SU-DHL-6 (cell line): ENCODE data around the gene SLC39A7.

Source experiments
- H2AFZ ChIP-seq: fragments of 200-600 bp; sonication (generic); 2 replicates; pipeline ENCODE4 v1.6.1; 2014; ENCODE audit warnings: low read depth, mild to moderate bottlenecking, moderate library complexity, mixed read lengths, antibody characterized with exemption, low read length; ENCODE audit not compliant: severe bottlenecking
- H3F3A ChIP-seq: fragments of 200-600 bp; shearing (Covaris generic); 2 replicates; pipeline ENCODE4 v1.6.0; 2016; ENCODE audit warnings: antibody characterized with exemption, mild to moderate bottlenecking; ENCODE audit not compliant: insufficient read depth
- H3K27ac ChIP-seq: fragments of 200-600 bp; sonication (generic); 2 replicates; pipeline ENCODE4 v1.5.1; 2016; ENCODE audit warnings: low read depth, mild to moderate bottlenecking, low read length, moderate library complexity, mixed read lengths
- H3K27me3 ChIP-seq: fragments of 200-600 bp; sonication (generic), shearing (Covaris generic); 2 replicates; pipeline ENCODE4 v1.6.0; 2014; ENCODE audit warnings: mild to moderate bottlenecking, low read length
- H3K36me3 ChIP-seq: fragments of 200-600 bp; sonication (generic); 2 replicates; pipeline ENCODE4 v1.6.1; 2014; ENCODE audit warnings: mild to moderate bottlenecking, low read length, mixed read lengths
- H3K4me2 ChIP-seq: fragments of 300-600, 200-600 bp; shearing (Covaris generic), sonication (generic); 2 replicates; pipeline ENCODE4 v1.6.0; 2014; ENCODE audit warnings: low read length, low read depth, mild to moderate bottlenecking; ENCODE audit not compliant: poor library complexity, severe bottlenecking
- H3K4me3 ChIP-seq: fragments of 200-600 bp; sonication (generic); 2 replicates; pipeline ENCODE4 v1.5.1; 2014; ENCODE audit warnings: antibody characterized with exemption, low read length, mild to moderate bottlenecking, mixed read lengths; ENCODE audit not compliant: insufficient read depth, poor library complexity, severe bottlenecking
- H3K79me2 ChIP-seq: fragments of 200-600 bp; sonication (generic); 2 replicates; pipeline ENCODE4 v1.6.1; 2014; ENCODE audit warnings: mild to moderate bottlenecking, low read length, moderate library complexity; ENCODE audit not compliant: insufficient read depth
- H3K9ac ChIP-seq: fragments of 200-600 bp; sonication (generic); 2 replicates; pipeline ENCODE4 v1.7.0; 2014; ENCODE audit warnings: mild to moderate bottlenecking, low read length
- H3K9me2 ChIP-seq: fragments of 200-600 bp; sonication (generic); replicated peaks from 2 replicates; pipeline ENCODE4 v1.6.1; 2014; ENCODE audit warnings: low read length; ENCODE audit not compliant: insufficient read depth
- H3K9me3 ChIP-seq: fragments of 200-600 bp; sonication (generic); 2 replicates; pipeline ENCODE4 v1.6.1; 2014; ENCODE audit warnings: low read length, mixed read lengths; ENCODE audit not compliant: insufficient read depth
- H4K20me1 ChIP-seq: fragments of 200-600 bp; sonication (generic); 2 replicates; pipeline ENCODE4 v1.6.1; 2014; ENCODE audit warnings: low read depth, mild to moderate bottlenecking, antibody characterized with exemption, low read length, moderate library complexity, mixed read lengths
- EZH2phosphoT487 ChIP-seq: fragments of 200-600 bp; sonication (generic), shearing (Covaris generic); conservative IDR thresholded peaks from 2 replicates; pipeline ENCODE4 v1.6.1; 2018; ENCODE audit warnings: mild to moderate bottlenecking, antibody characterized with exemption, low read length, moderate library complexity, mixed read lengths
- TF ChIP-seq, protein P1 (sequence below): fragments of 200-600 bp; sonication (generic); IDR thresholded peaks from one replicate; pipeline ENCODE4 v1.5.1; 2017; ENCODE audit warnings: antibody characterized with exemption, mild to moderate bottlenecking, low read length, moderate library complexity; ENCODE audit not compliant: insufficient read depth, poor library complexity, severe bottlenecking

Gene SLC39A7

DNA sequence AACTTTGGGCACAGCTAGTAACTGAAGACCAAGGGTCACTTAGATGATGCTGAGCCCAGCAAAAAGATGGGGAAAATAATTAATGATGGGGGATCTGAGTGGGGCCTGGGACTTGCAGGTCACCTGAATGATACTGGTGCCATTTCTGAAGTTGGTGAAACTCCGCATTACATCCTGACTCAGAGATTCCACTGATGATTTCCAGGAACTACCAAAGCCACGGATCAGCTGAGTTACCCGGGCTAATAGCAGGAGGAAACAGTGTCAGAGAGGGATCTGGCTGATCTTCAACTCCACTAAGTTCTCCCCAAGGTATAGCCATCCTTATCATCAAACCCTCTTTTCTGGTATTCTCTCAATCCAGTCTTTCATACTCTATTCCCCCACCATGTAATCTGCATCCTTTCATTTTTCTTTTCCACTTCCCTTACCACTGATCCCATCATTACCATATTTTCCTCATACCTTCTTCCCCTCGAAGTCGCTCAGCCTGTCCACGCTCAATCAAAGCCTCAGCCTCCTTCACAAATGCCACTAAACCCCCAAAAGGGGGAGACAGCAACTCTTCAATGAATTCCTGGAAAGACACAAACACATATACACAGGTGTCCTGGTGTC, 50.8 kb downstream of the SLC39A7 start:
- H2AFZ ChIP-seq: no peak overlapping the region
- H3K27ac ChIP-seq: no peak overlapping the region
- H3F3A ChIP-seq: peaks cover 17% of the 10 kb centered on the region
- H3K9me3 ChIP-seq: no peaks in the 10 kb centered on the region
- H3K4me3 ChIP-seq: no peak overlapping the region
- H3K9me2 ChIP-seq: no peaks in the 10 kb centered on the region
- no peaks in the 10 kb centered on the region for H3K36me3 ChIP-seq
- H3K4me2 ChIP-seq: no peak overlapping the region
- H3K9ac ChIP-seq: no peak overlapping the region
- no peaks in the 10 kb centered on the region for H4K20me1 ChIP-seq
- no peak for TF ChIP-seq EZH2phosphoT487
- TF ChIP-seq, protein P1, sequence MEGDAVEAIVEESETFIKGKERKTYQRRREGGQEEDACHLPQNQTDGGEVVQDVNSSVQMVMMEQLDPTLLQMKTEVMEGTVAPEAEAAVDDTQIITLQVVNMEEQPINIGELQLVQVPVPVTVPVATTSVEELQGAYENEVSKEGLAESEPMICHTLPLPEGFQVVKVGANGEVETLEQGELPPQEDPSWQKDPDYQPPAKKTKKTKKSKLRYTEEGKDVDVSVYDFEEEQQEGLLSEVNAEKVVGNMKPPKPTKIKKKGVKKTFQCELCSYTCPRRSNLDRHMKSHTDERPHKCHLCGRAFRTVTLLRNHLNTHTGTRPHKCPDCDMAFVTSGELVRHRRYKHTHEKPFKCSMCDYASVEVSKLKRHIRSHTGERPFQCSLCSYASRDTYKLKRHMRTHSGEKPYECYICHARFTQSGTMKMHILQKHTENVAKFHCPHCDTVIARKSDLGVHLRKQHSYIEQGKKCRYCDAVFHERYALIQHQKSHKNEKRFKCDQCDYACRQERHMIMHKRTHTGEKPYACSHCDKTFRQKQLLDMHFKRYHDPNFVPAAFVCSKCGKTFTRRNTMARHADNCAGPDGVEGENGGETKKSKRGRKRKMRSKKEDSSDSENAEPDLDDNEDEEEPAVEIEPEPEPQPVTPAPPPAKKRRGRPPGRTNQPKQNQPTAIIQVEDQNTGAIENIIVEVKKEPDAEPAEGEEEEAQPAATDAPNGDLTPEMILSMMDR: no peak
- no peaks in the 10 kb centered on the region for H3K27me3 ChIP-seq
- H3K79me2 ChIP-seq: peaks cover 7% of the 10 kb centered on the region; the same call in 1 of the 2 replicates

DNA sequence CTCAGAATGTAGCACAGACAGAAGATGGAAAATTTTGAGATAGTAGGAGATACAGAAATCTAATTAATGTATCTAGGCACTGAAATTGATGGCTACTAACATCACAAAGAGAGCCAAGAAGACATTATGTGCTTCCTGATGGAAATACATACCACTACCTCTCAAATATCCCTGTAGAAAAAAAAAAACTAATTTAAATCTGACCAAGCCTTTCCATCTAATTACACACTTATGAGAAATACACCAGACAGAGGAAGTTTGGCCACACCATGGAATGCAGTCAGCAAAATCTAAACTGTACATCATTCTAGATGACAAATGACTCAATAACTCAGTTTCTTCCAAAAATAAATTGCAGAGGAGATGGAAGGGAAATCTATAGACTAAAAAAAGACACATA, 52.1 kb downstream of the SLC39A7 start:
- H3K4me3 ChIP-seq: no peak overlapping the region
- H3K79me2 ChIP-seq: peaks cover 7% of the 10 kb centered on the region; the same call in 1 of the 2 replicates
- no peak for TF ChIP-seq EZH2phosphoT487
- no peak overlapping the region for H3K9ac ChIP-seq
- H3K9me2 ChIP-seq: no peaks in the 10 kb centered on the region
- no peak overlapping the region for H3K4me2 ChIP-seq
- H2AFZ ChIP-seq: no peak overlapping the region
- H3K27me3 ChIP-seq: no peaks in the 10 kb centered on the region
- H3K9me3 ChIP-seq: no peaks in the 10 kb centered on the region
- no peaks in the 10 kb centered on the region for H3K36me3 ChIP-seq
- H3K27ac ChIP-seq: no peak overlapping the region
- no peaks in the 10 kb centered on the region for H4K20me1 ChIP-seq
- H3F3A ChIP-seq: peaks cover 17% of the 10 kb centered on the region
